Activated effector memory CD4-positive, alpha-beta T cell treated with Interleukin-2 at 50 U/mL for 16 hours (primary cell): ENCODE data around the gene PEX1.
"Not testable (repeated sequence)": the region's sequence is repeated elsewhere in the genome, so short reads cannot be mapped to it uniquely, and the experiment has no call there.

Experiments used
- DNase-seq: peaks from one replicate; pipeline ENCODE4 v3.0.0-alpha.2; 2020

Gene PEX1

DNA sequence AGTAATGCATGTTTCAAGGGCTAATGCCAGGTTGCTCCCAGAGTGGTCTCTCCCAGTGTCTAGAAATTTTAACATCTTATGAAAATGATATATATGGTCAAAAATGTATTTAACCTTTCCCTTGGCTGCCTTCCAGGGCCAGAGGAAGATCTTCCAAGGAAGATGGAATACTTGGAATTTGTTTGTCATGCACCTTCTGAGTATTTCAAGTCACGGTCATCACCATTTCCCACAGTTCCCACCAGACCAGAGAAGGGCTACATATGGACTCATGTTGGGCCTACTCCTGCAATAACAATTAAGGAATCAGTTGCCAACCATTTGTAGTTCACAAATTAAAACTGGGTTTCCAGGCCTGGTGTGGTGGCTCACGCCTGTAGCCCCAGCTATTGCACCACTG, 72.1 kb downstream of the PEX1 start:
- DNase-seq: no peak

DNA sequence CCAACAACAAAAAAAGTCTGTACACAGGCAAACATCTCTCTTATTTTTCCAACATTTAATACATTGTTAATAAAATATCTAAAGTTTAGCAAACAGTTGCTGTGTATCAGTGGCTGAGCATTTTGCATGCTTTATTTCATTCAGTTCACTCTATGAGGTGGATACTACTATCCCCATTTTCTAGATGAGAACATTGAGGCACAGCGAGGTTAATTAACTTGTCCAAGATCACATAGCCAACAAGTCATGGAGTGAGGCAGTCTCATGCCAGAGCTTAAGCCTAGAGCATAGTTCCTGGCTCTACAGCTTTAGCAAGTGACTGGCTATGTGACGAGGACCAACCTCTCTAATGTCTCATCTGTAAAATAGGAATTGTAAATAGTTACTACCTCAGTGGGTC, 76.7 kb downstream of the PEX1 start:
- DNase-seq: no peak

DNA sequence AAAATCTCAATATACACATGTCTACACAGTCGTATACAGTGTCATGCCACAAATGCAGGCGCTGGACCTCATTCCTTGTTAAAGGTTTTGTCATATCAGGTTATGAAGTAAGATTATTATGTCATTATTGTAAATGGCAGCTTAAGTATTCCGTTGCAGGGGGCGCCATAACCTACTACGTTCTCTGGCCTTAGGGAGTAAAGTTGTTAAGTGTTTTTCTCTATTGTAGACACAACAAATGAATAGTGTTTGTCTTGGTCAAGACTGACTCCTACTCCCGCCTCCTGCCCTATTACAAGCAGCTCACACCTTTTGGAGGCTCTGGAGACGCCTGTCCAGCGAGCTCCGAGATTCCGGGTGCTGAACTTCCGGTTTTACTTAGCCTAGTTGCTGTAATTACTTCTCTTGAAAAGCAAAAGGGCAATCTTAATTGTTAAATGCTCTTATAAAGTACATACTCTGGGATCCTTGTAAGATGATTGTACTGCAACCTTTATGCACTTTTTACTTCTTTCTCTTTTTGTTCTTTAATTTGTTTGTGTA, 80.0 kb downstream of the PEX1 start:
- DNase-seq: peak; percentile 39

DNA sequence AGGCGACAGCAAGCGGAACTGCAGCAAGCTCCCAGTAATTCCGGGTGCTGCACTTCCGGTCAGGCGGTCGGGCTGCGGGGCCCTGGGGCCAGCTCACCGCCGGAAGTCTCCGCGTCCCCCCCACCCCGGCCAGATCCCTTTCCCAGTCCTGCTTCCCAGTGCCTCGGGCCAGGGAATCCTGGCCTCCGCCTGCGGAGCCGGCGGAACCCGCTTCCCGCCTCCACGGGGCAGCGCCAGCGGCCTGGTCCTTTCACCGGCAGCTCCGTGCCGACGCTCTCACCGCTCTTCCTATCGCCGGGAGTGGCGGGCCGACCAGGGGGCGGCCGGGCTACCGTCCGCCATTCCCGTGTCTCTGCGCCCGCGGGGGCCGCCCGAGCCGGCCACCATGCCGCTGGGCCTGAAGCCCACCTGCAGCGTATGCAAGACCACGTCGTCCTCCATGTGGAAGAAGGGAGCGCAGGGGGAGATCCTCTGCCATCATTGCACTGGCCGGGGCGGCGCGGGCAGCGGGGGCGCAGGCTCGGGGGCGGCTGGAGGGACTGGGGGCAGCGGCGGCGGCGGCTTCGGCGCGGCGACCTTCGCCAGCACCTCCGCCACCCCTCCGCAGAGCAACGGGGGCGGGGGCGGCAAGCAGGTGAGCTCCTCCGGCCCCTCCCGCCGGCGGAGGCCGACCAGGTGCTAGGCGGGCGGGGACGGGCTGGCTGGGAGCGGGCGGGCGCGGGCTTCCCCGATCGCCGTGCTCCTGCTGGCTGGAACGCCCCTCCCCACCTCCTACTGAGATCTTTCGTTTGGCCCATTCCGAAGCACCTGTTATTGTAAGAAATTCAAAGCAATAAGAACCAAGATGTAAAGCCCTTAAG, 80.7 kb downstream of the PEX1 start, which contains the start of gene GATAD1:
Gene GATAD1 (plus strand): TSS at position 138 of the 860 bp plus-strand sequence. CDS start 248 bp downstream, at position 386.
- DNase-seq: peak; percentile 73

DNA sequence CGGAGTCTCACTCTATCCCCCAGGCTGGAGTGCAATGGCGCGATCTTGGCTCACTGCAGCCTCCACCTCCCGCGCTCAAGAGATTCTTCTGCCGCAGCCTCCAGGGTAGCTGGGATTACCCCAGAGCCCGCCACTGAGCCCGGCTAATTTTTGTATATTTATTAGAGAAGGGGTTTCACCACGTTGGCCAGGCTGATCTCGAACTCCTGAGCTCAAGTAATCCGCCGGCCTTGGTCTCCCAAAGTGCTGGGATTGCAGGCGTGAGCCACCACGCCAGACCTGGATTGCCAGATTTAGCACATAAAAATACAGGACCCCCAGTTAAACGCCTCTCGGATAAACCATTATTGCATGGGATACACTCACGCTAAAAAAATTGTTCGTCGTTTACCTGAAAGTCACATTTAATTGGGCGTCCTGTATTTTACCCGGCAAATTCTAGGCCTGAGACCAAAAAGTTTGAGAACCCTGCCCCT, 81.4 kb downstream of the PEX1 start:
- no peak for DNase-seq

DNA sequence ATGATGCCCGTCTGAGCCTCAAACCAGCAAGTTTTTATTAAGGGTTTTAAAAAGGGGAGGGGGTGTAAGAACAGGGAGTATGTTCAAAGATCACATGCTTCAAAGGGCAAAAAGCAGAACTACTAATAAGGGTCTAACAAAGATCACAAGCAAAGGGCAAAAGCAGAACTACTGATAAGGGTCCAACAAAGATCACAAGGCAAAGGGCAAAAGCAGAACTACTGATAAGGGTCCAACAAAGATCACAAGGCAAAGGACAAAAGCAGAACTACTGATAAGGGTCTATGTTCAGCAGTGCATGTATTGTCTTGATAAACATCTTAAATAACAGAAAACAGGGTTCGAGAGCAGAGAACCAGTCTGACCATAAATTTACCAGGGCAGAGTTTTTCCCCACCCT, 85.6 kb downstream of the PEX1 start:
- not testable (repeated sequence) for DNase-seq

DNA sequence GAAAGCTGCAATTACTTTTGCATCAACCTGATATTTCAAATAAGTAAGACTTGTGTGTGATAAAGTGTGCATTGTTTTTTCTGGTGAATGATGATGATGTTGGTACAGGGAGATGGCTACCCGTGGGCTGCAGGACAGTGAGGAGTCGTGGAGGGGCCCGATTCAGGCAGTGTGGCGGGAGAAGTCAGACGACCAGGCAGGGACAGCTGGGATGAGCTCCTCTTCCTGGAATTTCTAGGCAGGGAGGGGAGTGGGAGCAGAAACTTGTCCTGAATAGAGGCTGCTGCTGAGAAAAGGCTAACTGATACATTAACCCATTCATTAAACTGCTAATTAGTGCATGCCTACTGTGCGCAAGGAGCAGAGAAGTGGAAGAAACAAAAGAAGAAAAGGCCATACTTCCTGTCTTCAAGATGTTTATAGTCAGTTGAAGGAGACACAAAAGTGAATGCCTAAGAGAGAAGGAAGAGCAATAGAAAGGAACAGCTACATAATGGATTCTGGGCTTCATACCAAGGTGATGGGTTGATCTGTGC, 90.3 kb downstream of the PEX1 start:
- DNase-seq: no peak
